HG03575 (cell line): ENCODE results near the gene CCR9.

Source experiments
- ATAC-seq: cut with Tn5 transposase; IDR thresholded peaks from one replicate; pipeline ENCODE4 v1.9.1; 2021; ENCODE audit not compliant: unreplicated experiment, insufficient number of reproducible peaks, low FRiP score; ENCODE audit errors: extremely low read depth

Gene CCR9

DNA sequence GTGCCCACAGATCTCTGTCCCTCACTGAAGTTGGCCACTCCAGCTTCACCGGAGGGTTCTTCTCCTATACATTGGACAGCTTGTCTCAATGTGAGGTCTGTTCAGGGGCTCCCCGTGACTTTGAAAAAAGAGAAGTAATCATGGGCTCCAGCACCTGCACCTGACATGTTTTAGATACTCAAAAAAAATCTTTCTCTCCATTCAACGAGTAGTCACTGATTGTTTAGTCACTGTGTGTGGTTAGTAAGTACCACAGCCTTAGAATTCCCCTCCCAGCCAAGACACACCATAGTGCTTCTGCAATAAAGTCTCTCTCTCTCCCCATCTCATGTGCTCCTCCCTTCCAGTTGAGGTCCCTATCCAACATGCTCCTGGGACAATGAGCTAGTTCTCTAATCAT lies 18.6 kb downstream of the CCR9 start:
- no peak for ATAC-seq

DNA sequence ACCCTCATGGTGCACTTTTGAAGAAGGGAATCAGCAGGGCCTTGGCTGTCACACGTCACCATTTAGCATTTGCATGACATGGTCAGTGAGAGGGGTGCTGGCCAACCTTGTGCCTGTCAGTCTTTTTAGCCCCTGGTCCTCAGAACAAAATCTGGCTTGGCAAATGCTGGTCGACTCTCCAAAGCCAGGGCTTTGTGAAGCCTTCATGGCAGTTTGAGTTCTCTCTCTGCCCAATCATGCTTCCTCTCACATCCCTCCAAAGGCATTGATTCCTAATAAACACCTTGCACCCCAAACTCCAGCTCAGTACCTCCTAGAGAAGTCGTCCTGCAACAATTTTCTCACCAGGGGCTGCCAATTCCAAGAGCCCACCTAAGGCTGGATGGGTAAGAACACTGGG lies 19.4 kb downstream of the CCR9 start:
- ATAC-seq, result no peak

DNA sequence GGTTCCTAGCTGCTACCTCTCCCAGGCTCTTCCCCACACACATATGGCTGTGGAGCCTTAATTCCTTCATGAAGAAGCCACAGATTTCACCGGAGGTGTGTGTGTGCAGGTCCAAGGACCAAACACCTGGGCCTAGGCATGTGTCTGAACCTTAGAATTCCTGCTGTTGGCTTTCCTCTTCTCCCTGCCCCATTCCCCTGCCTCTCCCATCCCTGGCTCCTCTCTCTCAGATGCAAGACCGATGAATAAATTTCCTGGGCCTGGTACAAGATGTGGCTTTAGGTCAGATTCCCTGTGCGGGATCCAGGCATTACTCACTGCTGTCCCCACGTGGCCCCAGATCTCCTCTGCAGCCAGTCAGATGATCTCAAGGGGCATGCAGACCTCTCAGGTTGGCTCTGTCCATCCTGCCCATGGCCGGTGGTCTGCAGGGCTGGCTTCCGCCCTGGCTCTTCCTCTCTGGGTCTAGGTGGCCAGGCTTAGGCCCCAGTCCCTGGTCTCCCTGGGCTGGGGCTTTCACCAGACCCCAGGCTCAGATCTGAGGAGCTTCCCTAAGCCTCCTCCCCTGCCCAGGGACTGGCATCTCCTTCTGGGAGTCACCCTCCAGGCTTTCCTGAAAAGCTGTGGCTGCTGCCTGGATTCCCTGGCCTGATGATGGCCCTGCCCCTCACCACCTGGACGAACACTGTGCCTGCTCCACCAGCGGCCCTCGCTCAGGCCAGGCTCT lies 20.5 kb downstream of the CCR9 start:
- ATAC-seq, result no peak

DNA sequence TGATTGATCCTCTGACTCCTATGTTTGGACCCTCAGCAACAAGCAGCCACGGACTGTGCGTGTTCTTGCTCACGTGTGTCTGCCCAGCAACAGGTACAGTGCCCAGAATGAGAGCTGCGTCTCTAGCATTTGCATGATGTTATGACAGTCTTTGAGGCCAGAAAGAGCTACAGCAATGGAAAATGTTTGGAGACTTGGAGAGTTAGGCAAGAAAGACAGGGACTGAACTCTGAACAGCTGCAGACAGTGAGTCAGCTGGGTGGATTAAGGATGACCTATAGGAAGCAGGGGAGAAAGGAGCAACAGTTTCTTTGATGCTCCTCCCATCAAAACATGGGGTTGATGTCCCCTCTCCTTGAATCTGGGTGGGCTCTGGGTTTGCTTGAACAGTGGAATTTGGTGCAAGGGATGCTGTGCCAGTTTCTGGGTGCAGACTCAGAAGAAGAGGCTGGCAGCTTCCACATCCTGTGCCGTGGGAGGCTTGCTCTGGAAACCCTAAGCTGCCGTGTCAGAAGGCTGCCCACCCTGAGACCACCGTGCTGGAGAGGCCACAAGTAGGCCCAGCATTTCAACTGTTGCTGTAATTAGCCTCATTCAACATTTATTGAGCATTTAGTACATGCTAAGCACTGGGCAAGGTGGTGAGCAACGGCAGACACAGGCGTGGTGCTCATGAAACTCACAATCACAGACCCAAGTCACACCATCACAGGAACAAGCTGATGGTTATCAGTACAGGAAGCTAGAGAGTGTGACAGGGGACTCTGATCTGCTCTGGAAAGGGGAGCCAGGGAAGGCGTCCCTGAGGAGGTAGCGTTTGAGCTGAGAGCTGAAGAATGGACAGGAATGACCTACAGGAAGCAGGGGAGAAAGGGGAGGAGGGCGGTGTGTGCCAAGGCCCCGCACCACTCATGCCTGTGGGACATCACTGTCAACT lies 21.7 kb downstream of the CCR9 start:
- ATAC-seq, result no peak

DNA sequence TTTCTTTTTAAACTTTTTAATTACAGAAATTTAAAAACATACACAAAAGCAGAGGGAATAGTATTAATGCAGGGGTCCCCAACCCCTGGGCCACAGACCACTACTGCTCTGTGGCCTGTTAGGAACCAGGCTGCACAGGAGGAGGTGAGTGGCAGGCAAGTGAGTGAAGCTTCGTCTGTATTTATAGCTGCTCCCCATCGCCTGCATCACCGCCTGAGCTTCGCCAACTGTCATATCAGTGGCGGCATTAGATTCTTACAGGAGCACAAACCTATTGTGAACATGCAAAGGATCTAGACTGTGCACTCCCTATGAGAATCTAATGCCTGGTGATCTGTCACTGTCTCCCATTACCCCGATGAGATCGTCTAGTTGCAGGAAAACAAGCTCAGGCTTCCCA lies 22.4 kb downstream of the CCR9 start:
- no peak for ATAC-seq

DNA sequence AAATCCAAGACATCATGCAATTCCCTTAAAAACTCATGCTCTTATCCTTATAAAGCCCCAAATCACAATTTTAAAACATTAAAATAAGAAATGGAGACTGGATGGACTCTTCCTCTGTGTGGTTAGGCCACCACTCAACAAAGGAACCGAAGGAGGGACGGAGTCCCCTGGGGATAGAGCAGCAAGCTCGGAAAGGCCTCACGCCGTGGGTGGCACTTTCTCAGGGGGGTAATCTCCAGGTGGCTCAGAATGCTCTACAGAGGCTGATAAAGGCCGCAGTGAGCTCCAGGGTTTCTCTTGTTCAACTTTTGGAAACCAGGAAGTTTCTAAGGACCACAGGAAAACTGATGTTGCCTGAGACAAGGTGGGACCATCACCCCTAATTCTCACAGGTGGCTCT lies 23.2 kb downstream of the CCR9 start:
- no peak for ATAC-seq

DNA sequence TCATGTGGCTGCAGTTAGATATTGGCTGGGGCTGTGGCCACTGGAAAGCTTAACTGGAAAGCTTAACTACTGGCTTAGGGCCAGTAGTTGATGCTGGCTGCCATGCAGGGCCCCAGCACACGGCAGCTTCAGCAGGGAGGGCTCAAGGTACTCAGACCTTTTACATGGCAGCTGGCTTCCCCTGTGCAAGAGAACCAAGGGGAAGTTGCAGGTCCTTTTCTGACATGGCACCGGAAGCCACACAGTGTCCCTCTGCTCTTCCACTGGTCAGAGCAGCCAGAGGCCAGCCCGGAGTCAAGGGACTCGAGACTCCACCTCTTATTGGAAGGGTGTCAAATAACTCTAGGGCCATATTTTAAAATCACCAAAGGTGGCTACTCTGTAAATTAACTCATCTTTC lies 24.5 kb downstream of the CCR9 start:
- no peak for ATAC-seq

DNA sequence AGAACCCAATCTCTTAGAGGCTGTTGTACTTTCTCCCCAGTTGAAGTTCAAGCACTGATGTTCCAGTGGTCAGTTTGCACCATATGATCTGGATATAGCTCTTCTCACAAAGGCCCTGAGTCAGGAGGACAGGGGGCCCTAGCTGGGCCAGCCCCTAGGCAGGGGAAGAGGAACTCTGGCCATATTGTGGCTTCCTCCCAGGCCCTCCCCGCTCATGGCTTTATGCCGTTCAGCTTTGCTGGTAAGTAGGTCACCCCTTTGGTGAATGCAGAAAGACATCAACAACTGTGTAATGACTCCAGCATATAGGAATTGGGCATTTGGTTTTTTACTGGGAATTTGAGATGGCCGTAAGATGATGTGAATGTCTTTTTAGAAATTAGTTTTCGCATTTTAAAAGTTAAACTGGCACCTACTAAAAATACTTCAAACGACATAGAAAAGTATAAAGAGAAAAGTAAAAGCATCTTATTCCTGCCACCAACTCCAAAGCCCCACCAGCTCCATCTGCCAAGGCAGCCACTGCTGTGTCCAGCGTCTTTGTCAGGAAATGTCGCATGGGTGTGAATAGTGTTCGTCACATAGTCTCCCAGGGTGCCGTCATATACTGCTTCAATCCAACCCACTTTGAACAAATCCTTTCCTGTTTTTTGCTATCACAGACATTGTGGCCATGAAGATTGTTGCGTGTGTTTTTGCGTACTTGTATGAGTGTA lies 25.3 kb downstream of the CCR9 start:
- no peak for ATAC-seq

DNA sequence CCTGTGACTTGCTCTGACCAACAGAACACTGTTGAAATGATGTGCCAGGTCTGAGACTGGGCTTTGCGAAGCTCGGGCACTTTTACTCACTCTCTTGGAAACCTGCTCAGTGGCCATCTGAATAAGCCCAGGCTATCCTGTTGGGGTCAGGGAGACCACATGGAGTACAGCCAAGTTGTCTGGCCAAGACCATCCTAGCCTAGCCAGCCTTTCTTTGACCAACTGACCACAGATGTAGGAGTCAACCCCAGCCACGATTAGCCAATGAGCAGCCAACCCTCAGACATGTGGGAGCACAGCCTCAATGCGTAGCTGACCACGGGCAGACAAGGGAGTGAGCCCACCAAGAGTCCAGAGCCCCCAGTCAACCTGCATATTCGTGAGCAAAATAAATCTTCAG lies 26.1 kb downstream of the CCR9 start:
- ATAC-seq, result no peak

DNA sequence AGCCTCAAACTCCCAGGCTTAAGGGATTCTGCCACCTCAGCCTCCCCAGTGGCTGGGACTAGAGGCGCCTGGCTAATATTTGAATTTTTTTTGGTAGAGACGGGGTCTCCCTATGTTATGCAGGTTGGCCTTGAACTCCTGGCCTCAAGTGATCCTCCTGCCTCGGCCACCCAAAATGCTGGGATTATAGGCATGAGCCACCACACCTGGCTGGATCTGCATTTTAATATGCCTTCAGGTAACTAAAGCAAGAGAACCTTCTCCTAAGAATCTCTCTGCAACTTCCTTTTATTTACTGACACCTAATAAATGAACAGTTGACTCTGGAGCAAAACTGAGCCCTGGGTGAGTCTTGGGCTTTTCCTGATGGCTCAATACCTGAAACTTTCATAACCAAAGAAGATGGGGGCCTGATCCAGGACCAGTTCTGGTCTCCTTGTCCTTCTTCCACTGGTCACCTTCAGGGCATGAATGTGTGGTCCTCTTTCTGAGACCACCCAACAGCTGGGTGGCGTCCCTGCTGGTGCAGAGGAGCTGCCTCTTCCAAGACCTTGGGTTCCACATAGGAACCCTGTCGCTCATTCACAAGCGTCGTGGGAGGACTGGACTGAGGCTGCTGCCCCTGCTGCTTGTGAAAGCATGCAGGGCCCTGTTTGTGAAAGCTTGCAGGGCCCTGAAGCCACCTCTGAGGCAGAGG lies 28.2 kb downstream of the CCR9 start:
- ATAC-seq, result no peak

DNA sequence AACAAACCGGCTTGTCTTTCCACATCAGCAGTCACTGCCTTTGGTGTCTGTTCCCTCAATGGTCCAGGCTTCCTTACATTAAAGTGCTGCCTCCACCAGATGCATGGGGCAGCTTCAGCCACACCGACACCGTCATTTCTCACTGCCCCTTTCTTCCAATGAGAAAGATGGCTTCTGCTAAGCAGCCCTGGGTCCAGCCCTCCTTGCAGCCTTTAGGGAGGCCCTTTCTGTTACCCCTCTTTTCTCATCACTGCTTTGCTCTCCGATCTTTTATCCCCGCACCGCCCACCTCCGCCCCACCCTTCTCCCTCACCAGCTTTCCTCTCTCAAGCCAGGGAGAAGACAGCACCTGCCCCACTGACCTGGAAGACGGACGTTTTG lies 28.7 kb downstream of the CCR9 start:
- ATAC-seq, result no peak

DNA sequence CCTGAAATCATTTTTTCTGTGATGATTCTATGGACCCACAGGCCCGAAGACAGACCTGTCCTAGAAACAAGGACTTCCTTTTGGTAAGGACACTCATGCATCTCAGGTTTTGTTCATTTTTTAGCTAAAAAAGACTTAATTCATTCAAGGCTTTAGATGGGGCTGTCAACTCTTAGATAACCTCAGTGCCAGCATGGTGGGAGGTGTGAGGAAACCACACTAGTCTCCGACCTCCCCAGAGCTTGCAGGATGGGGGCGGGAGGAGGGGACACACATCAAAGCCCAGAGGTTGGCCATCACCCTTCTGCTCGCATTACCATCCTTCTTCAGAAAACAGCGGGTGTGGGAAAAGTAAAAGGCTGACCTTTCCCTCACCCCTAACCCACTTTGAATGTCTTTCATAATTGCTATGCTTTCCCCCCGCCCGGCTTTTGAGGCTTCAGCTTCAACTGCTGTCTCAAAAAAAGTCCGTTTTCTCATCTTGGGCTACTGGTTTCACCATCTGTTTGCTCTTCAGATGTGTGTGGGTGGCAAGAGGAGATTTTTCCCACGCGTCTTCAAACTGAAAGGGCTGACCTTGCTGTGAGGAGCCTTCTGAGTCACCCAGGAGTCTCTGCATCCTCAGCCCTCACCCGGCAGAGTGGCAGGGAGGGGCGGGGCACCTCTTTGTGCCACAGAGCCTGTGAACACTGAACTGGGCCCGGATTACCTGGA lies 29.3 kb downstream of the CCR9 start:
- peak; percentile 89 for ATAC-seq

DNA sequence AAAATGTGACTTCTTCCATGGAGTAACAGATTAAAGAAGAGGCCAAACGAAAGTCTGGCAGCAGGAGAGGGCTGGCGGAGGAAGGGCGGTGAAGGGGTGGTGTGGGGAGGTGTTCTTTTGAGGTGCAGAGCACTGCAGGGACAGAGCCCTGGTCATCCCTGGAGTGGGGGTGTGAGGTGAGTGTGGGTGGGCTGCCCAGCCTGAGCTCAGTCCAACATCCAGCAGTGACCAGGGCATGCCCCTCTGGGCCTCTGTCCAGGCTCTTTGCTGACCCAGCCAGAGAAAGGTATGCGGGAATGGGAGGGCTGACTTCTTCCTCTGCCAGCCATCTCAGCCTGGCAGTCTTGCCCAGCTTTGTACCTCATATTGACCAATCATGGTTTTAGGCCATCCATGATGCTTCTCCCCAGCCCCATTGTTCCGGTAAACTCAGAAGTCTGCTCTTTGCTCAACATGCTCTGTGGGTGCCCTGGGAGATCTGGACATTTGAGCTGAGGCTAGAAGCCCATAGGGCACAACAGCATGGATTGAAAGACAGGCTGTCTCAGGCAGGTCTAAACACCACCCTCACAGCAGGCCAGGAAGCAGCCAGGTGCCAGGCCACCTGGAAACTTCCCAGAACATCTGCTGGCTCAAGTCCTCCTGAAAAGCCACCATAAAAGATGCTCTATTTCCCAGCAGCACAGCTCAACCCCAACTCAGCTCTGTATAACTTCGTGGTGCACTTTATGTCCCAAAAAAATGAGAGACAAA lies 31.0 kb downstream of the CCR9 start:
- no peak for ATAC-seq

DNA sequence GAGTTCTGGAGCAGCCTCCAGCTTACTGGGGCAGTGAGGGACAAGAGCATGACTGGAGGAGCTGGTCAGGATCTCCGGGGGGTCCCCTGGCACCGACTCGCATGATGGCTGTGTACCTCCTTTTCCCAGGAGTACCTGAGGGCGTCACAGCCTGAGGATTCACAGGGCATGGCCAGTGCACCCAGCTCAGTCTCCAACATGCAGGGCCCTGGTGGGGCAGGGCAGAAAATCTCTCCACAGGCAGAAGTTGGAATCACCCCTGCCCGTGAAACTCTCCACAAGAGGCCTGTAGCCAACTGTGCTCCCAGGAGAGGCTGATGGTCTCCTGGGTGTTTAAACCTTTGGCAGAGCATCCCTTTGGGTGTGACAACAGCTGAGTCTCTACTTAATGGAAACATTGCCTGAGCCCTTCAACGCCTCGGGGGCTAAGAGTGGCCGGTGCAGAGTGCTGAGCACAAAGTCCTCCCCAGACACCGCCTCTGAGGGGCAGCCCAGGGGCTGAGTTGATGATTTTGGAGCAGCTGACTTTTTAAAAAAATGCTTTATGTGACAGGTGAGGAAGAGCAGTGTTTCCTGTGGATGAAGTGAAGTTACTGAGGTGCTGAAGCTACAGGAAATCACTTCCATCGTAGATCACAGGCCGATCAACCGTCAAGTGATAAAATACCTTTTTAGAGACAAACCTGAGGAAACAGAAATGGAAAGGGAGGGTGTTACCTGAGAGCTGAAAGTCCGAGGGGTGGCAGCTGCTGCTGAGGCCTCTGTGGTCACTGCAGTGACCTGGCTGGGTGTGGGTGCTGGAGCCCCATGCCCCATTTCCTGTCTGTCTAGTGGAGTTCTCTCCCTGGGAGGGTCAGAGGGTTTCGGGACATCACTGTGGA lies 35.1 kb downstream of the CCR9 start:
- ATAC-seq, result no peak

DNA sequence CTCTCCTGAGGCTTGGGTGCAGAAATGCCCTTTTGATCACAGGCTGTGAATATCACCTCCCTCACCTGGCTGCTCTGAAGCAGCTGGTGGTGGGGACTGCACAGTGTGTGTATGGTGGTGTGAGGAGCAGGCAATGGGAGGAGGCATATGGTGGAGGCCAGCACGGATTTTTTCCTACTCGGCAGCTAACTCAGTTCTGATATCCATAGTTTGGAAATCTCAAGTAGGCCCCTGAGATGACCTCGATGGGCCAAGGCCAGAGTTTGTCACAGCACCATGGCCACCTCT lies 35.6 kb downstream of the CCR9 start:
- no peak for ATAC-seq

DNA sequence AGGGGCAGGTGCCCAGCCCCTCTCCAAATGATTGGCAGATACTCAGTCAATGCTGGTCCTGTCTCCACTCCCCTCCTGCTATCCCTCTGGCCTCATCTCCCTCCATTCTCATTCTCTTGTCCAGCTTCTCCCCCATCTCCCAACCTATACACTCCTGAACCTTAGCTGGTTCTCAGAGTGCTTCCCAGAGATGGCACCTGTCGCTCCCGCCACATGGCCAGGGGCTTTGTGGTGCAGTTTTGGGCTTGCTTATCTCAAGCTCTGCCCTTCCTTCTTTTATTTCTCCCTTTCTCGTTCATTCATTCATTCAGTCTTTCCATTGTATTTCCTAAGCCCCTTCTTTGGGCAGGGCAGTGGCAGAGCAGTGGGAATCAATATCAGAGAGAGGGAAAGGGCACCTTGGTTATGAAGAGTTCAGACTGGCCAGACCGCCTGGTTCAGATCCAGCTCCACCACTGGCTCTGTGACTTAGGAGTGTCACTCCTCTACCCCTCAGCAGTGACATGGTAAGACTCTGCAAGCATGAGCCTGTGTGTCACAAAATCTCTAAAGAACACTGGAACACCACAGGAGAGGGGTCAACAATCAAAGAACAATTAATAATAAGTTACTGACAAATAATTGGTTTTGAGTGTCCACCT lies 36.7 kb downstream of the CCR9 start:
- ATAC-seq, result no peak

DNA sequence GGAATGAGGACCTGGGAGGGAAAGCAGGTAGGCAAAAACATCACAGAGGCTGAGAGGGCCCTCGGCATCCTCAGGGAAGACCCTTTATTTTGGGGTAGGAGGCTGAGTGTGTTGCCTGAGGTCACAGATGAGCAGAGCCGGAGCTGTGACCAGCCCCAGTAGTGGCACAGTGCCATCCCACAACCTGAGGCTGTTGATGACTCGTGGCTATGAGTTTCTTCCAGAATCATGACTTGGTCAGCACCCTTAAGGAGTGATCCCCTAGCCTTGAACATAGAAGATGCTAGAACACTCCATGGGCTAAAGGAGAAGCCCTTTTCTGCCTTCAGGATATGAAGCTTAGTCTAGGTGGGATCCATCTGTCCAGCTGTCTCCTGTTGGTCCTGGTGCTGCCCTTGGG lies 37.4 kb downstream of the CCR9 start:
- no peak for ATAC-seq
